MV-4-11 (cell line): ENCODE measurements around the gene CCDC70.
"Not testable (repeated sequence)": the region's sequence is repeated elsewhere in the genome, so short reads cannot be mapped to it uniquely, and the experiment has no call there.

Experiments used
- DNase-seq: peaks from one replicate; lab custom pipeline; 2025; lab: John Stamatoyannopoulos, UW

Gene CCDC70

DNA sequence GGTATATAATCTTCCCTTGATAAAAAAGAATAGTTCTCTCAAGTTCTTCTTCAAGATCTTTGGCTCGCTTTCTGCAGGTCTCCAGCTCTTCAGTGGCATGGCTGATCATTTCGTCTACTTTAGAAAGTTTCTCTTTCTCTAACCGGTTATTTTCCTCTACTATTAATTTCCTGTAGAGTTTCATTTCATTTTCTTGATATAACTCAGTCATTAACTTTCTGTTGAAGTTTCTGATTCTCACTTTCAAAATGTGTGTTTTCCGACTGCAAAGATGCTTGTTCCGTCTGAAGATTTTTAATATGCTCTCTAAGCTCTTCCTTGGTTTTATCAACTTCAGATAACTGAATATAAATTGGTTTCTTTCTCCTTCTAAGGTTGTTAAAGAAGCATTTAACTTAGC is 47.5 kb downstream of the CCDC70 start:
- DNase-seq, result not testable (repeated sequence)

DNA sequence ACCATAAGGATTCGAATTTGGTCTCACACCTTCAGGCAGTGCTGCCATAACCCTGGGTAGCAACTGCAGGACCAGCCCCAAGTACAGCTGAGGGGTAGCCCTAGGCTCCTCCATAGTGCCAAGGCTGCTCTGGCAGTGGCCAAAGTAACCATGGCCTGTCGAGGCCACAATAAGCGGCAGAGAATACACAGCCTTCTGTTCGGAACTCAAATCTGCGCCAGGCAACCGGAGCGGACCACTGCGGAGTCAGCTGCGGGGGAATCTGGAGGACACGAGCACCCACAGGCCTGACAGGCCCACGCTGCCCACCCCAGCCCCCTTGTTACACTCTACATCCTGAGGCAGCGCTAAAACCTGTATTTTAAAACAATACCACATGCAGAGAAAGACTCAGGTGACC is 48.7 kb downstream of the CCDC70 start:
- DNase-seq, result no peak

DNA sequence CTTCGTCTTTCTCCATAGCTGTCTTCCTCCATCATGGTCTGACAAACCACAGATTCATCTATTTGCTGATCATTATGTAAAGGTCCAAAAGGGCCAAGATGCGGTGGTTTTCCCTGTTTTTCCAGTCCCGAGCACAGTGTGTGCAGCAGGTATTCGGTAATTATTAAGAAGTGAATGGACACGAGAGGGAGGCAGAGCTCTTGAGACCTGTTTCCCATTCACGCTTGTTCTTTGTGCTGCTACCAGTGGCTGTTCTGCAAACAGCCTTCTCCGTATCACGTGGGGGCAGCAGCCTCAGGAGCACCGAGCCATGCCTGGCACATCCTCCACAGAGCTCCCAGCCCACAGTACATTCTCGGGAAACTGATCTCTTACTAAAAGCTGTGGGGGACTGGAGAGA is 50.3 kb downstream of the CCDC70 start:
- no peak for DNase-seq

GRCh38 chr13:51912511-51913225 is 50.9 kb downstream of the CCDC70 start:
- peak; percentile 33 for DNase-seq

GRCh38 chr13:51913421-51914136 is 51.8 kb downstream of the CCDC70 start:
- DNase-seq, result no peak

DNA sequence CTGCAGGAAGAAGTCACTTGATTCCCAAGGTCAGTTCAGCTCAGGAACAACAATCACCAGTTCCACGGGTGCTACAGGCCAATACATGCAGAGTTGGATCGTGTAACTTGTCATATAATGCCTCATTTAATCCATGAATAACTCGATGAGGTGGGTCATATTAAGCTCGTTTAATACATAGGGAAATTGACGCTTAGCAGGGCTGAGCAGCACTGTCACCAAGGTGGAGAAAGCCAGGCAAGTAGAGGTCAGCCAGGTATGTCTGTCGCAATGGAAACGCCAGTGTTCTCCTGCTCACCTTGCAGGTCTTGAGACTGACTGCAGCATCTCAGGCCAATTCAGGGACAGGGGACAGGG is 52.3 kb downstream of the CCDC70 start:
- peak; percentile 6 for DNase-seq
